Osteoblast (primary cell): ENCODE data around the gene GCNT2. TPM values are rescaled to one million over a fixed set of nuclear protein-coding genes. Genes with fewer than 3 reads are reported as not detected.
"Not testable (repeated sequence)": the region's sequence is repeated elsewhere in the genome, so short reads cannot be mapped to it uniquely, and the experiment has no call there.

Experiments used
- DNase-seq: peaks from one replicate; pipeline ENCODE4 v3.0.0; 2011; ENCODE audit warnings: low spot score, mixed read lengths; ENCODE audit not compliant: insufficient read length; ENCODE audit errors: missing footprints
- H2AFZ ChIP-seq: 2 replicates; pipeline ENCODE4 v1.6.0; 2011; ENCODE audit warnings: mild to moderate bottlenecking, low read length
- H3K27ac ChIP-seq: 2 replicates; pipeline ENCODE4 v1.5.1; 2011; ENCODE audit warnings: mild to moderate bottlenecking, low read depth, low read length, moderate library complexity
- H3K27me3 ChIP-seq: 2 replicates; pipeline ENCODE4 v1.6.0; 2012; ENCODE audit warnings: mild to moderate bottlenecking, control low read depth, inconsistent platforms, low read length, moderate library complexity; ENCODE audit not compliant: insufficient read depth
- H3K36me3 ChIP-seq: 2 replicates; pipeline ENCODE4 v1.5.1; 2011; ENCODE audit warnings: mild to moderate bottlenecking, low read length, control low read depth, moderate library complexity; ENCODE audit not compliant: insufficient read depth
- H3K4me1 ChIP-seq: 2 replicates; pipeline ENCODE4 v1.5.1; 2011; ENCODE audit warnings: mild to moderate bottlenecking, low read length, control low read depth, moderate library complexity; ENCODE audit not compliant: insufficient read depth
- H3K4me2 ChIP-seq: 2 replicates; pipeline ENCODE4 v1.6.0; 2011; ENCODE audit warnings: mild to moderate bottlenecking, low read length; ENCODE audit not compliant: insufficient read depth
- H3K4me3 ChIP-seq: fragments of 200-600 bp; sonication (generic); 3 replicates; pipeline ENCODE4 v1.5.1; 2012; ENCODE audit warnings: mild to moderate bottlenecking, low read length, inconsistent platforms; ENCODE audit not compliant: insufficient read depth
- H3K79me2 ChIP-seq: 2 replicates; pipeline ENCODE4 v1.6.0; 2012; ENCODE audit warnings: mild to moderate bottlenecking, low read length, control low read depth, inconsistent platforms; ENCODE audit not compliant: insufficient read depth
- H3K9me3 ChIP-seq: 2 replicates; pipeline ENCODE4 v1.5.1; 2011; ENCODE audit warnings: low read depth, low read length, control low read depth
- H4K20me1 ChIP-seq: 2 replicates; pipeline ENCODE4 v1.6.0; 2012; ENCODE audit warnings: mild to moderate bottlenecking, low read length, control low read depth; ENCODE audit not compliant: insufficient read depth
- CTCF ChIP-seq: IDR thresholded peaks from 2 replicates; pipeline ENCODE4 v1.5.1; 2011; ENCODE audit warnings: mild to moderate bottlenecking, low read depth, low read length, moderate library complexity; ENCODE audit errors: extremely low read depth
- total RNA-seq: library from RNA; depleted of rRNA; stranded (reverse); fragments of >200 nt; gene quantifications from 2 replicates; pipeline ENCODE4 v1.2.3, GENCODE V29; 2012

The GCNT2 gene
- total RNA-seq, 1 donor: 0.72 TPM

GRCh38 chr6:10577112-10577511, 56.0 kb downstream of the GCNT2 start:
- no peak overlapping the region for H2AFZ ChIP-seq
- H3K4me1 ChIP-seq: no peaks in the 10 kb centered on the region
- H3K27me3 ChIP-seq: no peaks in the 10 kb centered on the region
- H3K4me3 ChIP-seq: no peak overlapping the region
- H3K27ac ChIP-seq: no peak overlapping the region
- DNase-seq: no peak
- no peaks in the 10 kb centered on the region for H4K20me1 ChIP-seq
- no peaks in the 10 kb centered on the region for H3K79me2 ChIP-seq
- no peak for TF ChIP-seq CTCF
- no peaks in the 10 kb centered on the region for H3K36me3 ChIP-seq
- H3K4me2 ChIP-seq: no peak overlapping the region
- H3K9me3 ChIP-seq: no peaks in the 10 kb centered on the region

- Histone ChIP-seq H3K4me3 (no peak overlapping the region), H3K9me3 (no peaks in the 10 kb centered on the region), H3K27ac (no peak overlapping the region), H3K4me2 (no peak overlapping the region), H2AFZ (no peak overlapping the region), H3K79me2 (no peaks in the 10 kb centered on the region), H3K4me1 (no peaks in the 10 kb centered on the region), H4K20me1 (no peaks in the 10 kb centered on the region), H3K27me3 (no peaks in the 10 kb centered on the region), H3K36me3 (no peaks in the 10 kb centered on the region)
- no peak for DNase-seq
- no peak for TF ChIP-seq CTCF
These were observed 57.6 kb downstream of the GCNT2 start for GRCh38 chr6:10578723-10579122.

GRCh38 chr6:10579803-10580202, 58.7 kb downstream of the GCNT2 start:
- Histone ChIP-seq H3K4me1 (no peaks in the 10 kb centered on the region), H3K36me3 (no peaks in the 10 kb centered on the region), H3K27me3 (no peaks in the 10 kb centered on the region), H2AFZ (no peak overlapping the region), H3K27ac (no peak overlapping the region), H4K20me1 (no peaks in the 10 kb centered on the region), H3K9me3 (no peaks in the 10 kb centered on the region), H3K4me2 (no peak overlapping the region), H3K79me2 (no peaks in the 10 kb centered on the region), H3K4me3 (no peak overlapping the region)
- no peak for TF ChIP-seq CTCF
- DNase-seq: no peak

GRCh38 chr6:10580570-10580969, 59.4 kb downstream of the GCNT2 start:
- no peaks in the 10 kb centered on the region for H3K9me3 ChIP-seq
- H3K4me3 ChIP-seq: no peak overlapping the region
- no peak overlapping the region for H2AFZ ChIP-seq
- H3K4me1 ChIP-seq: no peaks in the 10 kb centered on the region
- H3K27me3 ChIP-seq: no peaks in the 10 kb centered on the region
- TF ChIP-seq CTCF: no peak
- H4K20me1 ChIP-seq: no peaks in the 10 kb centered on the region
- H3K27ac ChIP-seq: no peak overlapping the region
- no peak for DNase-seq
- no peaks in the 10 kb centered on the region for H3K36me3 ChIP-seq
- H3K4me2 ChIP-seq: no peak overlapping the region
- no peaks in the 10 kb centered on the region for H3K79me2 ChIP-seq

GRCh38 chr6:10581402-10581801, 60.3 kb downstream of the GCNT2 start:
- H3K4me2 ChIP-seq, H3K9me3 ChIP-seq, H3K36me3 ChIP-seq, H2AFZ ChIP-seq, H3K27ac ChIP-seq, DNase-seq, H3K4me1 ChIP-seq, H4K20me1 ChIP-seq, H3K27me3 ChIP-seq, H3K79me2 ChIP-seq, H3K4me3 ChIP-seq: not testable (repeated sequence)
